ENCODE results near the gene SNIP1.

- TF ChIP-seq CHD4 (IDR thresholded peaks at IDR 0.05), result no peak
- TF ChIP-seq IRF3 (IDR thresholded peaks at IDR 0.05), result no peak
- TF ChIP-seq HDAC2 (IDR thresholded peaks at IDR 0.05), result no peak
- peak; percentile 63 to 75 (median 70) for TF ChIP-seq CTCF (IDR thresholded peaks at IDR 0.05 in 2 of 3, conservative IDR thresholded peaks at IDR 0.05 in 1 of 3; ENCODE audit: control insufficient read depth in 2 of 3, extremely low read depth in 1 of 3, insufficient read depth in 1 of 3, low read depth in 3 of 3, low read length in 3 of 3)
- TF ChIP-seq BRCA1 (IDR thresholded peaks at IDR 0.05; ENCODE audit: low read depth, low read length), result no peak
- TF ChIP-seq ELK1 (IDR thresholded peaks at IDR 0.05; ENCODE audit: low read depth, low read length), result no peak
These were observed 48.9 kb upstream of the SNIP1 start for GRCh38 chr1:37602750-37603694.
